ENCODE measurements around the gene ARMCX1.

DNA sequence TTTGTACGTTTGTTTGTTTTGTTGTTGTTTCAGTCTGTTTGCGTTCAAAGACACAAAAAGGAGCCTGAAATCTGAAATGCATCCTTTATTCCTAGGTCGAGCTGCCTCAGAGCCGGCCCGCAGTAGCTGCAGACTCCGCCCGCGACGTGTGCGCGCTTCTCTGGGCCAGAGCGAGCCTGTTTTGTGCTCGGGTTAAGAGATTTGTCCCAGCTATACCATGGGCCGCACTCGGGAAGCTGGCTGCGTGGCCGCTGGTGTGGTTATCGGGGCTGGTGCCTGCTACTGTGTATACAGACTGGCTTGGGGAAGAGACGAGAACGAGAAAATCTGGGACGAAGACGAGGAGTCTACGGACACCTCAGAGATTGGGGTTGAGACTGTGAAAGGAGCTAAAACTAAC lies 2.4 kb downstream of the ARMCX1 start:
- TF ChIP-seq CTCF (IDR thresholded peaks at IDR 0.05) = no peak
- TF ChIP-seq POLR2AphosphoS5 (IDR thresholded peaks at IDR 0.05) = no peak
- no peak for TF ChIP-seq POLR2A (IDR thresholded peaks at IDR 0.05)

All from gastroesophageal sphincter (tissue), 3 donors.